HG02763 (cell line): ENCODE measurements around the gene HAVCR2.

Experiments
- ATAC-seq: cut with Tn5 transposase; IDR thresholded peaks from one replicate; pipeline ENCODE4 v1.9.1; 2021; ENCODE audit warnings: mild to moderate bottlenecking, moderate library complexity; ENCODE audit not compliant: unreplicated experiment

HAVCR2 gene

GRCh38 chr5:157108976-157109375 is at the start of gene HAVCR2:
Gene HAVCR2 (minus strand): TSS chr5:157109044. CDS start chr5:157108983, 61 bp downstream.
- ATAC-seq: peak; percentile 84

DNA sequence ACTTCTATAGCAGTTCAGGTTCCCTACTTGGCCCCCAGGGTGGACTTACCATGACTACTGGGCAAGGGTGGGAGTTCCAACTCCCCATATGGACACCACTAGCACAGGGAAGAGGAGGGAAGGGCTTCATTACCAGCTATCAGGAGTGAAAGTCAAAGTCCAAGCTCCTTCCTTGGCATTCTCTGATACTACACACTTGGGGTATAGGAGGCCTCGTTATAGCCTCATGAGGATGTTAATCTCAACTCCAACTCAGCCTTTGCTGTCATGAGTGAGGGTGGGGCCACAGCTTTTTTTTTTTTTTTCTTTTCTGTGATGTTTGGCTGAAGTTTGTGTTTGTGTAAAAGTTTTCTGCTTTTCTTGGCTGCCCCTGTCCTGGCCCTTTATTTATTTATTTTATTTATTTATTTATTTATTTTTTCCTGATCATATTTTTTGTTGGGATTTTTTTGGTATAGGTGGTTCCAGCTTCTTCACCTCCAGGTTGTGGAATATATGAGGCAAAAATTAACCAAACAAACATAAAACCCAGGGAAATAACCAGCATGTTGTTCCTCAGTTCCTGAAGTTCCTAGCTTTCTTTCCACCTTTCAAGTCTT is 48.5 kb upstream of the HAVCR2 start:
- no peak for ATAC-seq

DNA sequence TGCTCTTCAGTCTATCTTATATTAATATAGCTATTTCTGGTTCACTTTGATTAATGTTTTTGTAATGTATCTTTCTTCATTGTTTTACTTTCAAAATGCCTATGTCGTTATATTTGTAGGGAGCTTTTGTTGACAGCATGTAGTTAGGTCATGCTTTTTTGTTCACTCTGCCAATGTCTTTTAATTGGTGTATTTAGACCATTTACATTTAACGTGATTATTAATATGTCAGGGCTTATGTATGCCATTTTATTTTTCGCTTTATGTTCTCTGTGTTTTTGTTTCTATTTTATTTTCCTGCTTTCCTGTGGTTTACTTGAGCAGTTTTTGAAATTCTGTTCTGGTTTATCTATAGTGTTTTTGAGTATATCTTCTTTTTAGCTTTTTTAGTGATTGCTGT is 46.5 kb upstream of the HAVCR2 start:
- no peak for ATAC-seq

DNA sequence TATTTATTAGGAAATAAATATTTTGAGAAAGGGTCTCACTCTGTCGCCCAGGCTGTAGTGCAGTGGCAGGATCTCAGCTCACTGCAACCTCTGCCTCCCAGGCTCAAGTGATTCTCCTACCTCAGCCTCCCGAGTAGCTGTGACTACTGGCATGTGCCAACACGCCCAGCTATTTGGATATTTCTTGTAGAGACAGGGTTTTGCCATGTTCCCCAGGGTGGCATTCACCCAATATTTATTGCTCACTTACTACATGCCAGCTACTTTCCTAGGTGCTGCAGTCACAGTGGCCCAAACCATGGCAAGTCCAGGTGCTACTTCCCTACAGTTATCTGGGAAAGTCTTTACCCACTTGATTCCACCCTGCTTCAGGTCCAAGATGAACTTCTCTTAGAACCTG is 42.2 kb upstream of the HAVCR2 start:
- no peak for ATAC-seq

- peak; percentile 48 for ATAC-seq
Observed at GRCh38 chr5:157148734-157149615, 40.1 kb upstream of the HAVCR2 start.

DNA sequence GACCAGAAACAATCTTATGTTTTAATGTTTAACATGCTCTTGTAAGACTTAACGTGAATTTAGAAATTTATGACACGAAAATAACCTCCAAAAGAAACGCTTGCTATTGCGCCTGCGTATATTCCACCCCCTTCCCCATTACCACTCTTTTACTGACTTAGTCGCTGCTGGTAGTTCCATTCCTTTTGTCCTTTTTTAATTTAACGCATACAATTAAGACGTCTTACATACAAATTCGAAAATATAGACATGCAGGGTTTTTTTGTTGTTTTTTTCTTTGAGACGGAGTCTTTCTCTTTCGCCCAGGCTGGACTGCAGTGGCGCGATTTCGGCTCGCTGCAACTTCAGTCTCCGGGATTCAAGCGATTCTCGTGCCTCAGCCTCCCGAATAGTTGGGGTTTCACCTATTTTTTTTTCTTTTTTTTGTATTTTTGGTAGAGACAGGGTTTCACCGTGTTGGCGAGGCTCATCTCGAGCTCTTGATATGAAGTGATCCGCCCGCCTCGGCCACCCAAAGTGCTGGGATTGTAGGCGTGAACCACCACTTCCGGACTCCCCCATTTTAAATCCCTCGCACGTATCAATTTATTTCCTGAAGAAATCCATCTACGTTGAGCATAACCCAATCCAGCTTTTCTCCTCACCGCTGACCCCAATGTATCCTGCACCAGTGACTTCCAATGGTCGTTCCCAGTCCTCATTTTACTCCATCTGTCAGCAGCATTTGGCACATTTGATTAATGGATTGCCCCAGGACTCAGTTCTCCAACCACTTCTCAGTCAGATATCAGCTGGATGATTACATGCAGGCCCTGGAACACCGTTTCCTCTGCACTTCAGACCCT is 34.5 kb upstream of the HAVCR2 start:
- ATAC-seq: peak; percentile 27

- peak; percentile 100 for ATAC-seq
Observed at GRCh38 chr5:157142317-157143126, 33.7 kb upstream of the HAVCR2 start, which contains the start of gene MED7. Gene MED7 (minus strand): TSS chr5:157142865. CDS start chr5:157139431, 3,434 bp downstream.

DNA sequence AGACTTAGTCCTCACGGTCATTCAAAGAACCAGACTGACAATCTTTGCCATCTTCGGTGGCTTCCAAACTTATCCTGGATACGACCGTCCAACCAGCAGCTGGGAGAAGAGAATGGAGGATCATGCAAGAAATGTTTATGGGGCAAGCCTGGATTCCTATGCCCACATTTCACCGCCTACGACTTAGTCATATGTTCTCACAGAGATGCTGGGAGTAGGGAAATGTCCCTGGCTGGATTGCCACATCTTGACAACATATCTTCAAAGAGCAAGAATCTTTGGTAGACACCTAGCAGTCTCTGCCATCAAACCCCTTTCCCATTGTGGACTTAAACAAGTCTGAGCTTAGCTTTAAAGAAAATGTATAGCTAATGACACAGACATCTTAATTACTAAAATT is 28.8 kb upstream of the HAVCR2 start:
- ATAC-seq: no peak

GRCh38 chr5:157132281-157132612 is 23.4 kb upstream of the HAVCR2 start:
- ATAC-seq: no peak

DNA sequence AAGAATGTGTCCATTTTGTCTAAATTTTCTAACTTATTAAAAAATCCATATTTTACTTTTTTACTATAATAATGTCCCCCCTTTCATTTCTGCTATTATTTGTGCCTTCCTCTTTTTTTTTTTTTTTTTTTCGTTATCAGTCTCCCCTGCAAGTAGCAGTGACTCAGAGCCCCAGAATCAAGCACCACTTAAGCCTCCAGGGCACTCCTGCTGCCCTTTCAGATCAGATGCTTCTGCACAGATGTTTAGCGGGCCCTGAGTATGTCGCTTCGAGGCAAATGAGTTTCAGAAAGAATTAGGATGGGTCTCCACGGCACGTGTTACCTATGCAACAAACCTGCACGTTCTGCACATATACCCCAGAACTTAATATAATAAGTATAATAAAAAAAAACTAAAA is 22.1 kb upstream of the HAVCR2 start:
- no peak for ATAC-seq

DNA sequence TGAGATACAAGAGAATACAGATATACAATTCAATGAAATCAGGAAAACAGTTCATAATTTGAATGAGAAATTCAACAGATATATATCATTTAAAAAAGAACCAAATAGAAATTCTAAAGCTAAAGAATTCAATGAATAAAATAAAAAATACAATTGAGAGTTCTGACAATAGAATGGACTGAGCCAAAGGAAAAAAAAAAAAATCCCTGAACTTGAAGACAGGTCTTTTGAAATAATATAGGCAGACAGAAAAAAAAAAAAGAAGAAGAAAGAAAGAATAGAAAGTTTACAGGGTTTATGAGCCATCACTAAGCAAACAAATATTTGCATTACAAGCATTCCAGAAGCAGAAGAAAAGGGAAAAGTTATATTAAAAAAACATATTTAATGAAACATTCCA is 12.9 kb upstream of the HAVCR2 start:
- no peak for ATAC-seq

DNA sequence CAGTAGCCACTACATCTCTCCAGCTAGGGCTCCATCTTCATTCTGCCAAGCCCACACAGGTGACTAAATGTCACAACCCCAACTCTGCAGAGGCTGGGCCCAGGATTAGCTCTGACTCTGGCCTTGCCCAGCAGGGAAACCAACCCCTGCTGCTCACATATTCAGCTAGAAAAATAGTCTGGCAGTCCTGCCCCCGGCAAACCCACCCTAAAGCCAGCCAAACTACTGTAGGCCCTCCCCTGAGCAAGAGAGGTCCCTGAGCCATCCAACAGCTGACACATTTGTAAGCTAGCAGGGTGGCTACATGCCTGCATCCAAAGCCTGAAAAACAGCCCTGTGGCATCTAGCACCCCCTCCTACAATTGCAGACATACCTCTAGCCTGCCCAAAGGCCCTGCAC is 11.3 kb upstream of the HAVCR2 start:
- ATAC-seq: no peak

- ATAC-seq: no peak
Observed at GRCh38 chr5:157116483-157116954, 7.7 kb upstream of the HAVCR2 start.

DNA sequence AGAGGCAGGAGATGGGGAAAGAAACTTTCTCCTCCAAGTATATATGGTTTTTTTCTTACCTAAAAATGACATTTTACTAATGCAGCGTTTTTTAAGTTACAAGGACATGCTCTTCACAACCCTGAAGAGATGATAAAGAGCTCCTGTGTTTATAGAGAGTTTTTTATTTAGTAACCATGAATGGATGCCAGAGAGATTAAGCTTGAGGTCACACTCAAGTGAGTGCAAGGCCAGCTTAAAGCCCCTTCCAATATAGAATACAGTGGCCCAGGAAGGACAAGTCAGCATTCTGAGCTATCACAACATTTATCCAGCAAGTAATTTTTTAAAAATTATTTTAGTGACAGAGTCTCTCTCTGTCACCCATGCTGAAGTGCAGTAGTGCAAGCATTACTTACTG is 6.7 kb upstream of the HAVCR2 start:
- no peak for ATAC-seq

DNA sequence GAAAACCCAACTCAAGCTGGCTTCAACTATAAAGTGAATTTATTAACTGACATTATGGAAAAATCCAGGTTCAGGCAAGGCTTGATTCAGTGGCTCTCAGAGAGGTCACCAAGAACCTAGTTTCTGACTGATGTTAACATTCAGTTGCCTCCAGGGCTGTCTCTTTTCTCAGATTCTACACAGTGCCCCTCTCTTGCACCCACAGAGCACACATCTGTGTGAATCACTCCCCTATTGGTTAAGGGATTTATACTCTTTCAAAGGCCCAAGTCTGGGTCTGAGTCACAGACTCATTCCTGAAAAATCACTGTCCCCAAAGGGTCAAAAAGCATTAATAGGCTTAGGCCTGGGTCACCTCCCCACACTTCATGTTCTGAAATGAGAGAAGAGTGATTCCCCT is 6.2 kb upstream of the HAVCR2 start:
- ATAC-seq: no peak

GRCh38 chr5:157113002-157113401 is 4.2 kb upstream of the HAVCR2 start:
- no peak for ATAC-seq

DNA sequence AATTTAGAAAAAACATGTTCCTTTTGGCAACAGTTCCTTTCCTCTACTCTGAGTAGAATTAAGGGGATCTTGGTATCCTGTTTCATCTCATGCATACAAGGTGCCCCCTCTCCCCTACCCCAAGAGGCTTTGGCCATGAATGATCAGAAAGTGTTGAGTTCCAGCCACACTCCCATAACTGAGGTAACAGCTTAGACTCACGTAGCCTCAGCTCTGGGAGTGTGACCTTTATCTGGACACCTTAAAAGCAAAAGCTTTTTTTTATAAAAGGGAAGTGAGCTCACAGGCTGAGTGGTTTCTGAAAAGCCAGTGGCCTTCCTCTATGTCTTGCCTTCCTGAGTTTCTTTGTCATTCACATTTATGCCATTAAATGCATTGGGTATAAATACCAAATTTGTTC is 900 bp upstream of the HAVCR2 start:
- ATAC-seq: peak; percentile 68

DNA sequence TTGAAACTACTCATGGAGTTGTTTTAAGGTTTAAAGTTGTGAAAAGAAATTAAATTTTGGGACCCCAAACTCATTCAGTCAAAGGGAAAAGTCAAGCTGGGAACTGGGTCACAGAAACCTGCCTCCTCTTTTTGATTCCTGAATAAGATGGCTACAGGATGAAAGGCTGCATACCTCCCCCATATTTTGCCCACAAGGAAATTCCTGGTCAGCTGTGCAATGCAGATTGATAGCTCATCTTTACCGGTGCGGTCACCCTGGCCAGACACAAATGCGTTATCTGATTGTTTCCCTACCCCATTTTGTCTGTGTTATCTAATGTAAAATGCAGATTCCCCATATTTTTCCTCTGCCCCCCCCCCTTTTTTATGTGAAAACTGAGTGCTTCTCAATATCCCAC is 1.3 kb downstream of the HAVCR2 start:
- no peak for ATAC-seq

GRCh38 chr5:157106630-157107461 is 2.0 kb downstream of the HAVCR2 start:
- ATAC-seq: no peak
